ENCODE measurements around the gene CFAP107.

Gene CFAP107

GRCh38 chr1:12738934-12739333, 7.1 kb upstream of the CFAP107 start:
- Histone ChIP-seq H3K27me3 (ENCODE audit: insufficient read depth, poor library complexity, severe bottlenecking) (peaks cover 36% of the 10 kb centered on the region), H3K9me3 (ENCODE audit: severe bottlenecking) (no peaks in the 10 kb centered on the region), H3K36me3 (ENCODE audit: low read depth) (no peaks in the 10 kb centered on the region), H3K27ac (ENCODE audit: poor library complexity, severe bottlenecking) (no peak overlapping the region), H3K4me1 (ENCODE audit: insufficient read depth, poor library complexity, severe bottlenecking) (no peaks in the 10 kb centered on the region), H3K4me3 (ENCODE audit: severe bottlenecking) (no peak overlapping the region)
- ATAC-seq (ENCODE audit: low read depth): no peak
- no peak for DNase-seq (ENCODE audit: low spot score)
- no peak for TF ChIP-seq CTCF (IDR thresholded peaks at IDR 0.05; ENCODE audit: poor library complexity, severe bottlenecking)

- no peaks in the 10 kb centered on the region for H3K4me1 ChIP-seq (ENCODE audit: insufficient read depth, poor library complexity, severe bottlenecking)
- DNase-seq (ENCODE audit: low spot score) (no peak), ATAC-seq (ENCODE audit: low read depth) (no peak)
- no peak overlapping the region for H3K4me3 ChIP-seq (ENCODE audit: severe bottlenecking)
- no peak overlapping the region for H3K27ac ChIP-seq (ENCODE audit: poor library complexity, severe bottlenecking)
- peaks cover 29% of the 10 kb centered on the region for H3K27me3 ChIP-seq (ENCODE audit: insufficient read depth, poor library complexity, severe bottlenecking)
- no peaks in the 10 kb centered on the region for H3K9me3 ChIP-seq (ENCODE audit: severe bottlenecking)
- no peak for TF ChIP-seq CTCF (IDR thresholded peaks at IDR 0.05; ENCODE audit: poor library complexity, severe bottlenecking)
- H3K36me3 ChIP-seq (ENCODE audit: low read depth): no peaks in the 10 kb centered on the region
Observed at GRCh38 chr1:12739613-12740012, 6.4 kb upstream of the CFAP107 start.

GRCh38 chr1:12741946-12742345, 4.1 kb upstream of the CFAP107 start:
- Histone ChIP-seq H3K36me3 (ENCODE audit: low read depth) (no peaks in the 10 kb centered on the region), H3K27ac (ENCODE audit: poor library complexity, severe bottlenecking) (no peak overlapping the region), H3K4me1 (ENCODE audit: insufficient read depth, poor library complexity, severe bottlenecking) (no peaks in the 10 kb centered on the region), H3K4me3 (ENCODE audit: severe bottlenecking) (no peak overlapping the region), H3K9me3 (ENCODE audit: severe bottlenecking) (no peaks in the 10 kb centered on the region), H3K27me3 (ENCODE audit: insufficient read depth, poor library complexity, severe bottlenecking) (peaks cover 8% of the 10 kb centered on the region)
- TF ChIP-seq CTCF (IDR thresholded peaks at IDR 0.05; ENCODE audit: poor library complexity, severe bottlenecking): no peak
- DNase-seq (ENCODE audit: low spot score) (no peak), ATAC-seq (ENCODE audit: low read depth) (no peak)

- no peak for DNase-seq (ENCODE audit: low spot score)
Observed at GRCh38 chr1:12745126-12745991, 641 bp upstream of the CFAP107 start.

More at GRCh38 chr1:12745126-12745991, 641 bp upstream of the CFAP107 start:
- no peak overlapping the region for H3K27ac ChIP-seq (ENCODE audit: poor library complexity, severe bottlenecking)
- H3K36me3 ChIP-seq (ENCODE audit: low read depth): no peaks in the 10 kb centered on the region
- H3K4me1 ChIP-seq (ENCODE audit: insufficient read depth, poor library complexity, severe bottlenecking): no peaks in the 10 kb centered on the region
- no peak overlapping the region for H3K4me3 ChIP-seq (ENCODE audit: severe bottlenecking)
- no peak for TF ChIP-seq CTCF (IDR thresholded peaks at IDR 0.05; ENCODE audit: poor library complexity, severe bottlenecking)
- no peaks in the 10 kb centered on the region for H3K27me3 ChIP-seq (ENCODE audit: insufficient read depth, poor library complexity, severe bottlenecking)
- H3K9me3 ChIP-seq (ENCODE audit: severe bottlenecking): no peaks in the 10 kb centered on the region
- no peak for ATAC-seq (ENCODE audit: low read depth)
